HL-60 (cell line): ENCODE data around the gene FUT3.

Experiments used
- CTCF ChIP-seq: IDR thresholded peaks from one replicate; pipeline ENCODE4 v1.5.1; 2011; ENCODE audit warnings: low read length, control low read depth, inconsistent platforms; ENCODE audit not compliant: insufficient read depth
- GABPA ChIP-seq: IDR thresholded peaks from 2 replicates; pipeline ENCODE4 v1.6.1; 2012; ENCODE audit warnings: low read depth
- POLR2AphosphoS5 ChIP-seq: IDR thresholded peaks from 2 replicates; pipeline ENCODE4 v1.6.1; 2012; ENCODE audit warnings: low read depth

- TF ChIP-seq CTCF (no peak), POLR2AphosphoS5 (no peak), GABPA (no peak)
Measured at GRCh38 chr19:5865772-5866171, 14.5 kb upstream of the FUT3 start.
